ENCODE measurements around the gene ITGA2.

GRCh38 chr5:52977264-52977897, 11.8 kb upstream of the ITGA2 start:
- TF ChIP-seq RFX5 (IDR thresholded peaks at IDR 0.05; ENCODE audit: borderline replicate concordance, low read depth, low read length) (no peak), ATF2 (IDR thresholded peaks at IDR 0.05; ENCODE audit: low read length) (no peak), JUND (IDR thresholded peaks at IDR 0.05; ENCODE audit: low read length) (no peak), POLR2A (IDR thresholded peaks at IDR 0.05; ENCODE audit: control extremely low read depth in 1 of 2, low read depth in 2 of 2, low read length in 2 of 2) (no peak), CTCF (IDR thresholded peaks at IDR 0.05; ENCODE audit: control extremely low read depth in 1 of 3, insufficient read depth in 1 of 3, low read depth in 1 of 3, low read length in 3 of 3) (no peak), RAD21 (IDR thresholded peaks at IDR 0.05 in 1 of 2, conservative IDR thresholded peaks at IDR 0.05 in 1 of 2; ENCODE audit: low read depth in 2 of 2, low read length in 2 of 2) (no peak), KDM4A (IDR thresholded peaks at IDR 0.05; ENCODE audit: low read depth, low read length, severe bottlenecking) (no peak), ATF3 (IDR thresholded peaks at IDR 0.05; ENCODE audit: insufficient read depth, low read depth, low read length) (no peak), EZH2 (IDR thresholded peaks at IDR 0.05; ENCODE audit: low read depth, low read length, severe bottlenecking) (no peak)

Measured in H1 (cell line).